ENCODE data around the gene ARHGAP33. TPM values are rescaled to one million over a fixed set of nuclear protein-coding genes. Genes with fewer than 3 reads are reported as not detected.

The ARHGAP33 gene
- total RNA-seq, 2 donors from 2014 or later: 6.0 to 25.0 TPM

GRCh38 chr19:35777961-35778360 is 2.6 kb downstream of the ARHGAP33 start:
- Histone ChIP-seq H3K9me3 (no peaks in the 10 kb centered on the region), H3K4me3 (no peak overlapping the region), H3K36me3 (no peaks in the 10 kb centered on the region), H3K4me1 (no peaks in the 10 kb centered on the region), H3K27ac (no peak overlapping the region), H3K9ac (ENCODE audit: low read depth in 2 of 2, low read length in 2 of 2) (no peak overlapping the region), H3K27me3 (no peaks in the 10 kb centered on the region)
- intact Hi-C loops (cut with DNase I): no loop called here
- no peak for DNase-seq
- no peak for TF ChIP-seq CTCF (IDR thresholded peaks at IDR 0.05)

GRCh38 chr19:35779033-35779432 is 3.7 kb downstream of the ARHGAP33 start:
- Histone ChIP-seq H3K9me3 (no peaks in the 10 kb centered on the region), H3K9ac (ENCODE audit: low read depth in 2 of 2, low read length in 2 of 2) (no peak overlapping the region), H3K36me3 (no peaks in the 10 kb centered on the region), H3K4me1 (no peaks in the 10 kb centered on the region), H3K4me3 (no peak overlapping the region), H3K27me3 (no peaks in the 10 kb centered on the region), H3K27ac (no peak overlapping the region)
- TF ChIP-seq CTCF (IDR thresholded peaks at IDR 0.05): no peak
- intact Hi-C loops (cut with DNase I): no loop called here
- DNase-seq: no peak

GRCh38 chr19:35780058-35780457 is 4.7 kb downstream of the ARHGAP33 start:
- no peak overlapping the region for H3K27ac ChIP-seq
- intact Hi-C loops (cut with DNase I): no loop called here

GRCh38 chr19:35780717-35781116 is 5.4 kb downstream of the ARHGAP33 start:
- no peak overlapping the region for H3K9ac ChIP-seq (ENCODE audit: low read depth in 2 of 2, low read length in 2 of 2)
- H3K9me3 ChIP-seq: no peaks in the 10 kb centered on the region
- no peak overlapping the region for H3K4me3 ChIP-seq
- no peaks in the 10 kb centered on the region for H3K4me1 ChIP-seq
- no peak for DNase-seq
- H3K27me3 ChIP-seq: no peaks in the 10 kb centered on the region
- H3K27ac ChIP-seq: no peak overlapping the region
- H3K36me3 ChIP-seq: no peaks in the 10 kb centered on the region
- no peak for TF ChIP-seq CTCF (IDR thresholded peaks at IDR 0.05)
- intact Hi-C loops (cut with DNase I): no loop called here

More at GRCh38 chr19:35780058-35780457, 4.7 kb downstream of the ARHGAP33 start:
- H3K9me3 ChIP-seq: no peaks in the 10 kb centered on the region
- H3K27me3 ChIP-seq: no peaks in the 10 kb centered on the region
- H3K9ac ChIP-seq (ENCODE audit: low read depth in 2 of 2, low read length in 2 of 2): no peak overlapping the region
- H3K4me3 ChIP-seq: no peak overlapping the region
- no peak for DNase-seq
- no peak for TF ChIP-seq CTCF (IDR thresholded peaks at IDR 0.05)
- no peaks in the 10 kb centered on the region for H3K36me3 ChIP-seq
- no peaks in the 10 kb centered on the region for H3K4me1 ChIP-seq

- Histone ChIP-seq H3K36me3 (no peaks in the 10 kb centered on the region), H3K4me1 (no peaks in the 10 kb centered on the region), H3K27ac (no peak overlapping the region), H3K9me3 (no peaks in the 10 kb centered on the region), H3K27me3 (no peaks in the 10 kb centered on the region), H3K4me3 (no peak overlapping the region), H3K9ac (ENCODE audit: low read depth in 2 of 2, low read length in 2 of 2) (no peak overlapping the region)
- intact Hi-C loops (cut with DNase I): no loop called here
- TF ChIP-seq CTCF (IDR thresholded peaks at IDR 0.05): no peak
- no peak for DNase-seq
Observed at GRCh38 chr19:35781650-35782049, 6.3 kb downstream of the ARHGAP33 start.

- Histone ChIP-seq H3K36me3 (no peaks in the 10 kb centered on the region), H3K9ac (ENCODE audit: low read depth in 2 of 2, low read length in 2 of 2) (no peak overlapping the region), H3K27me3 (no peaks in the 10 kb centered on the region), H3K27ac (no peak overlapping the region), H3K4me1 (no peaks in the 10 kb centered on the region), H3K9me3 (no peaks in the 10 kb centered on the region), H3K4me3 (no peak overlapping the region)
- no peak for TF ChIP-seq CTCF (IDR thresholded peaks at IDR 0.05)
- intact Hi-C loops (cut with DNase I): no loop called here
- DNase-seq: no peak
Observed at GRCh38 chr19:35782589-35782988, 7.2 kb downstream of the ARHGAP33 start.

Data from colonic mucosa (tissue), 4 donors.